ENCODE results near the gene TFR2. TPM values are rescaled to one million over a fixed set of nuclear protein-coding genes. Genes with fewer than 3 reads are reported as not detected.

The TFR2 gene
- 0.14 and 0.37 TPM in 2 replicates for total RNA-seq

GRCh38 chr7:100641463-100641859 lies at the start of gene TFR2:
Gene TFR2 (minus strand): TSS chr7:100641552. CDS start chr7:100641509, 43 bp downstream.

DNA sequence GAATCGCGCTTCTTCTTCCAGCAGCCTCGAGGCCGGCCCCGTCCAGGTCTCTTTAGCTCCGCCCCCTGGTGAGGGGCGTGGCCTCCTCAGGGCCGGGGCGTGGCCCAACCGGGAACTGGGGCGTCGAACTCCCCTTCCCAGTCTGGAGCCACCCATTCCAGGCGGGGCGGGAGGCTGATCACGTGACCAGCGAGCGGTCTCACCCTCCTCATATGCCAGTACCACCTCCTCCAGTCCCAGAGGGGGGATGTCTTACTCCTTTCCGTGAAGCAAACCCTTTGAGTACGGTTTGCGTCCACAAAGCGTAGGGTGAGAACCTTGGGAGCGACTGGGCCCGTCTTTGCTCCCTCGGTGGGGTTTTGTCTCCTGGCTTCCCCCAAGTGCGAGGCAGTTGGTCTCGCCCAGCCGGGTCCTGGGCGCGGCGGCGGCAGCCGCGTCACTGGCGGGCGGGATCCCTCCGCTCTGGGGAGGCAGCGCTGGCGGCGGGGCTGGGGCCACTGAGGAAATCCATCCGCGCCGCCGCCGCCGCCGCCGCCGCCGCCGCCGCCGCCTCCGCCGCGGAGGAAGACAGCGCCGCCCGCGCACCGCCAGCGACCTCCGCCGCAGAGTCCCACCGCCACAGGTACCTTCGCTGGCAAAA lies 32.1 kb upstream of the TFR2 start, which contains the start of gene GNB2:
Gene GNB2 (plus strand): TSS at position 439 of the 640 bp plus-strand sequence. CDS start 2,526 bp downstream, outside the sequence.

GRCh38 chr7:100655908-100656674 lies 14.7 kb upstream of the TFR2 start, which contains the start of gene ACTL6B:
Gene ACTL6B (minus strand): TSS chr7:100656448. CDS start chr7:100656354, 94 bp downstream.

GRCh38 chr7:100611983-100612729 lies 29.2 kb downstream of the TFR2 start, which contains the start of gene MOSPD3:
Gene MOSPD3 (plus strand): TSS chr7:100612540. CDS start chr7:100612792, 252 bp downstream.

GRCh38 chr7:100586266-100587025 lies 54.9 kb downstream of the TFR2 start, which contains the start of gene FBXO24:
Gene FBXO24 (plus strand): TSS chr7:100586328. CDS start chr7:100586626, 298 bp downstream.

DNA sequence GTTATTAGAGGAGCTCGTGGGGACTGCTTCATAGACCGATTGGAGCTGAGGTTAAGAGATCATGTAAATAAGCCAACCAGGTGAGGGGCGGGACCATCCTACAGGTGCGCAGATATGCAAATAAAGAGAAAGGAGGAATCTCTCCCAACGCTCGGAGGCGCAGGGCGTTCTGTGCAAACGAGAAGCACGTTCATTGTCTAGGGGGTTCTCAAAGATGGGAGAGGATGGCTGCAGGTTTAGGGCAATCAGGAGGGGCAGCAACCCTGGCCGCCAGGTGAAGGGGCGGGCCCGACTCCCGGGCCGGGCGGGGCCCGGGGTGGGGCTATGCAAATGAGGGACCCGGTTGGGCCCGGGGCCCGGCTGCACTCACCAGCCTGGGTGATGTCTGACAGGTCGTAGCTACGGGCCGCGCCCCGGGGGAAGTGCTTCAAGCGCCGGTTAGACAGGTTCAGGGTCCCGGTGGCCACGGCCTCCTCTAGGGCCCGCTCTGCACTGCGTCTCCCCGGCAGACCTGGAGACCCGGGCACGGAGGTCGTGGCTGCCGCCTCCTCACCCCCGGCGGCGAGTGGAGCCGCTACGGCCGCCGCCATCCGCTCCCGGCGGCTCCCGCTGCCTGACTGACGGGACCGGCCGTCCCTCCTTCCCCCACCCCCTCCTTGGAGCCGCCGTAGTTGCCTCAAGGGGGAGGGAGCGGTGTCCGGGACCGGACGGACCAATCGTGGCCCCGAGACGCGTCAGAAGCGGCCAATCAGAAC lies 55.7 kb downstream of the TFR2 start, which contains the start of gene LRCH4:
Gene LRCH4 (minus strand): TSS at position 619 of the 755 bp plus-strand sequence. CDS start 29 bp downstream, at position 590.

GRCh38 chr7:100573691-100574361 lies 67.5 kb downstream of the TFR2 start, which contains the start of gene SAP25:
Gene SAP25 (minus strand): TSS chr7:100573900. CDS start chr7:100573742, 158 bp downstream.

Other genes starting within 250 kb of the TFR2 start
- 1.6 and 2.8 TPM in 2 replicates for gene ZCWPW1, start 212.8 kb downstream of the TFR2 start, total RNA-seq
- gene MEPCE, start 211.7 kb downstream of the TFR2 start, total RNA-seq: 21.6 and 28.8 TPM in 2 replicates
- 9.7 and 13.7 TPM in 2 replicates for gene PPP1R35, start 205.1 kb downstream of the TFR2 start, total RNA-seq
- 0.14 and 0.28 TPM in 2 replicates for gene SPACDR, start 177.3 kb downstream of the TFR2 start, total RNA-seq
- 12.1 and 15.0 TPM in 2 replicates for gene TSC22D4, start 162.3 kb downstream of the TFR2 start, total RNA-seq
- 0.14 and 0.74 TPM in 2 replicates for gene NYAP1, start 157.6 kb downstream of the TFR2 start, total RNA-seq
- 2.4 and 3.0 TPM in 2 replicates for gene AGFG2, start 102.3 kb downstream of the TFR2 start, total RNA-seq
- not detected in 2 replicates for gene SAP25, start 67.7 kb downstream of the TFR2 start, total RNA-seq
- 5.3 and 7.3 TPM in 2 replicates for gene LRCH4, start 55.4 kb downstream of the TFR2 start, total RNA-seq
- 0.28 and 0.37 TPM in 2 replicates for gene FBXO24, start 55.2 kb downstream of the TFR2 start, total RNA-seq
- 55.9 and 59.2 TPM in 2 replicates for gene PCOLCE, start 39.2 kb downstream of the TFR2 start, total RNA-seq
- gene MOSPD3, start 29.0 kb downstream of the TFR2 start, total RNA-seq: 4.1 and 4.4 TPM in 2 replicates
- gene ACTL6B, start 14.9 kb upstream of the TFR2 start, total RNA-seq: not detected in 2 replicates
- gene GNB2, start 32.2 kb upstream of the TFR2 start, total RNA-seq: 59.2 and 67.9 TPM in 2 replicates
- 11.9 and 14.9 TPM in 2 replicates for gene GIGYF1, start 52.7 kb upstream of the TFR2 start, total RNA-seq
- gene POP7, start 64.6 kb upstream of the TFR2 start, total RNA-seq: 27.6 and 31.5 TPM in 2 replicates
- gene EPO, start 78.9 kb upstream of the TFR2 start, total RNA-seq: not detected in 2 replicates
- not detected in 2 replicates for gene ZAN, start 92.0 kb upstream of the TFR2 start, total RNA-seq
- gene EPHB4, start 186.0 kb upstream of the TFR2 start, total RNA-seq: 38.6 and 45.7 TPM in 2 replicates
- gene SLC12A9, start 211.2 kb upstream of the TFR2 start, total RNA-seq: 14.1 and 16.8 TPM in 2 replicates
- 64.0 and 71.9 TPM in 2 replicates for gene TRIP6, start 225.8 kb upstream of the TFR2 start, total RNA-seq
- 29.3 and 36.5 TPM in 2 replicates for gene SRRT, start 233.6 kb upstream of the TFR2 start, total RNA-seq
- gene UFSP1, start 248.2 kb upstream of the TFR2 start, total RNA-seq: 4.1 and 6.7 TPM in 2 replicates

Data from smooth muscle cell of bladder (primary cell).